IMR-90 (cell line): ENCODE measurements around the gene DNM3. TPM values are rescaled to one million over a fixed set of nuclear protein-coding genes. Genes with fewer than 3 reads are reported as not detected.
"Not testable (repeated sequence)": the region's sequence is repeated elsewhere in the genome, so short reads cannot be mapped to it uniquely, and the experiment has no call there.

ENCODE experiments used
- ATAC-seq: fragments of 200-7000 bp; cut with Tn5 transposase; 2 replicates; pipeline ENCODE4 v1.9.1; 2020; ENCODE audit warnings: low read depth, mild to moderate bottlenecking, moderate library complexity
- BruUV-seq: library from RNA; stranded (reverse); fragments of 400-500 nt; replicated peaks from 2 replicates; lab custom pipeline; 2021; lab: Mats Ljungman, UMichigan
- CTCF ChIA-PET: fragments of 300-600 bp; formaldehyde crosslinking; extraction: SDS; loops from one replicate; lab custom pipeline; 2021; ENCODE audit warnings: antibody characterized with exemption; lab: Yijun Ruan, JAX
- POLR2A ChIA-PET: fragments of 300-600 bp; sonication (Branson Sonifier 250); formaldehyde crosslinking; loops from one replicate; lab custom pipeline; 2022; ENCODE audit warnings: antibody characterized with exemption; ENCODE audit not compliant: unreplicated experiment; lab: Charles Lee
- DNase-seq: peaks from one replicate; pipeline ENCODE4 v3.0.0; 2013
- H2AFZ ChIP-seq: replicated peaks from 2 replicates; pipeline ENCODE3; 2013; ENCODE audit warnings: low read length, mild to moderate bottlenecking; ENCODE audit not compliant: poor library complexity
- H2AK5ac ChIP-seq: 2 replicates; pipeline ENCODE4 v1.6.1; 2013; ENCODE audit warnings: low read depth, low read length, inconsistent platforms
- H2AK9ac ChIP-seq: replicated peaks from 2 replicates; pipeline ENCODE3; 2013; ENCODE audit warnings: mild to moderate bottlenecking, low read depth, low read length, moderate library complexity; ENCODE audit not compliant: poor library complexity
- H2BK120ac ChIP-seq: 2 replicates; pipeline ENCODE4 v1.6.1; 2013; ENCODE audit warnings: low read depth, low read length, inconsistent platforms
- H2BK15ac ChIP-seq: 3 replicates; pipeline ENCODE4 v1.6.1; 2013; ENCODE audit warnings: low read depth, low read length, inconsistent platforms
- H2BK20ac ChIP-seq: 2 replicates; pipeline ENCODE4 v1.6.1; 2013; ENCODE audit warnings: low read depth, mild to moderate bottlenecking, inconsistent platforms, low read length, moderate library complexity
- H2BK5ac ChIP-seq: 2 replicates; pipeline ENCODE4 v1.6.1; 2013; ENCODE audit warnings: mild to moderate bottlenecking, low read depth, low read length, inconsistent platforms; ENCODE audit not compliant: poor library complexity, severe bottlenecking
- H3K14ac ChIP-seq: replicated peaks from 2 replicates; pipeline ENCODE4 v1.6.1; 2013; ENCODE audit warnings: low read depth, low read length, inconsistent platforms
- H3K18ac ChIP-seq: 2 replicates; pipeline ENCODE4 v1.6.1; 2013; ENCODE audit warnings: low read depth, low read length, control low read depth
- H3K23ac ChIP-seq: 2 replicates; pipeline ENCODE4 v1.6.1; 2013; ENCODE audit warnings: low read depth, low read length, inconsistent platforms
- H3K27ac ChIP-seq: 2 replicates; pipeline ENCODE4 v1.5.1; 2013; ENCODE audit warnings: mild to moderate bottlenecking, control low read depth, low read length; ENCODE audit not compliant: insufficient read depth
- H3K27me3 ChIP-seq: 2 replicates; pipeline ENCODE4 v1.6.1; 2013; ENCODE audit warnings: low read length; ENCODE audit not compliant: control insufficient read depth, insufficient read depth
- H3K36me3 ChIP-seq: 2 replicates; pipeline ENCODE4 v1.6.1; 2013; ENCODE audit warnings: low read length, mixed read lengths; ENCODE audit not compliant: control insufficient read depth, insufficient read depth
- H3K4ac ChIP-seq: 2 replicates; pipeline ENCODE4 v1.6.1; 2013; ENCODE audit warnings: low read depth, low read length, inconsistent platforms
- H3K4me1 ChIP-seq: 2 replicates; pipeline ENCODE4 v1.6.1; 2013; ENCODE audit warnings: low read length, mixed read lengths; ENCODE audit not compliant: control insufficient read depth, insufficient read depth
- H3K4me2 ChIP-seq: 2 replicates; pipeline ENCODE4 v1.6.1; 2013; ENCODE audit warnings: low read depth, mild to moderate bottlenecking, control low read depth, low read length, moderate library complexity
- H3K4me3 ChIP-seq: 2 replicates; pipeline ENCODE4 v1.5.1; 2013; ENCODE audit warnings: low read depth, mild to moderate bottlenecking, control low read depth, low read length, moderate library complexity; ENCODE audit not compliant: insufficient read depth
- H3K56ac ChIP-seq: 2 replicates; pipeline ENCODE4 v1.6.1; 2013; ENCODE audit warnings: low read length, inconsistent platforms; ENCODE audit not compliant: insufficient read depth; ENCODE audit errors: extremely low read depth
- H3K79me1 ChIP-seq, 2 experiments: 2 replicates each; pipeline ENCODE4 v1.6.1; 2013; ENCODE audit warnings: low read length in 2 of 2, inconsistent platforms in 1 of 2, low read depth in 1 of 2
- H3K9ac ChIP-seq: 2 replicates; pipeline ENCODE4 v1.6.1; 2013; ENCODE audit warnings: low read depth, low read length, control low read depth
- H3K9me1 ChIP-seq: 2 replicates; pipeline ENCODE4 v1.6.1; 2013; ENCODE audit warnings: low read length, inconsistent platforms; ENCODE audit not compliant: insufficient read depth
- H3K9me3 ChIP-seq: 2 replicates; pipeline ENCODE4 v1.6.1; 2013; ENCODE audit warnings: low read length; ENCODE audit not compliant: control insufficient read depth, insufficient read depth
- H4K20me1 ChIP-seq: 2 replicates; pipeline ENCODE4 v1.6.1; 2013; ENCODE audit warnings: low read length, inconsistent platforms; ENCODE audit not compliant: insufficient read depth
- H4K5ac ChIP-seq: 2 replicates; pipeline ENCODE4 v1.6.1; 2013; ENCODE audit warnings: mild to moderate bottlenecking, low read depth, low read length, control low read depth
- H4K8ac ChIP-seq, 2 experiments: 2 replicates each; pipeline ENCODE4 v1.6.1; 2013; ENCODE audit warnings: low read depth in 2 of 2, low read length in 2 of 2, control low read depth in 1 of 2, inconsistent platforms in 1 of 2
- H4K91ac ChIP-seq: 2 replicates; pipeline ENCODE4 v1.6.1; 2013; ENCODE audit warnings: low read depth, low read length, inconsistent platforms; ENCODE audit not compliant: insufficient read depth
- WGBS, 2 experiments: methylation state at CpG; one replicate each; pipeline versions ENCODE4 v1.1.5 to v1.1.7; 2013; ENCODE audit warnings: missing lambda C conversion rate in 2 of 2; ENCODE audit not compliant: insufficient read length in 1 of 2; ENCODE audit errors: extremely low coverage in 2 of 2; 5-methylcytosine and 5-hydroxymethylcytosine counted together
- dilution Hi-C: fragments of 300-500 bp; cut with HindIII; formaldehyde crosslinking; loops from one replicate; pipeline ENCODE4 v1.14.3; 2018; ENCODE audit warnings: low sequenced_read_pairs; ENCODE audit not compliant: unreplicated experiment
- in situ Hi-C: fragments of 300-500 bp; cut with MboI; formaldehyde crosslinking; loops from 3 replicates; pipeline ENCODE4 v1.14.3; 2019; ENCODE audit warnings: low sequenced_read_pairs, inconsistent platforms, mixed read lengths
- intact Hi-C: fragments of 100-400 bp; cut with micrococcal nuclease; formaldehyde crosslinking; loops from 2 replicates; pipeline ENCODE4 v1.10.0; 2022
- polyA plus RNA-seq, 3 experiments: library from polyadenylated mRNA; depleted of rRNA; stranded (reverse); fragments of >200 nt; gene quantifications; 2 replicates each; pipeline ENCODE4 v1.2.3, GENCODE V29; 2012; ENCODE audit warnings: low replicate concordance in 1 of 3
- total RNA-seq: library from RNA; depleted of rRNA; stranded (reverse); fragments of >200 nt; gene quantifications from 2 replicates; pipeline ENCODE4 v1.2.3, GENCODE V29; 2012

Gene DNM3
- total and polyA plus RNA-seq, 2 of the 4 experiments (the other 2 are of a cell fraction): 0.36 TPM

DNA sequence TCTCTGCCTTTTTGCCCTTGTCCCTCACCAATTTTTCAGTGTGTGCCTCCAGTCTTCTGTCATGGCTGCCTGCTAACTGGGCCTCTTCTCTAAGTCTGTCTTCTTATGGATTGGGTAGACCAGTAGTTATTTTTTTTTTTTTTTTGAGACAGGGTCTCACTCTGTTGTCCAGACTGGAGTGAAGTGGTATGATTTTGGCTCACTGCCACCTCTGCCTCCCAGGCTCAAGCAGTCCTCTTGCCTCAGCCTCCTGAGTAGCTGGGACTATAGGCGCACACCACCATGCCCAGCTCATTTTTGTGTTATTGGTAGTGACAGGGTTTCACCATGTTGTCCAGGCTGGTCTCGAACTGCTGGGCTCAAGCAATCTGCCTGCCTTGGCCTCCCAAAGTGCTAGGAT is 41.6 kb upstream of the DNM3 start:
- H4K20me1 ChIP-seq, H2BK120ac ChIP-seq, H3K56ac ChIP-seq, H4K8ac ChIP-seq, H3K27me3 ChIP-seq, ATAC-seq, H3K18ac ChIP-seq, H3K4me1 ChIP-seq, dilution Hi-C loops, H3K9me1 ChIP-seq, H3K9ac ChIP-seq, H3K27ac ChIP-seq, H3K9me3 ChIP-seq, H2AFZ ChIP-seq, H2BK5ac ChIP-seq, H3K14ac ChIP-seq, DNase-seq, H3K4me2 ChIP-seq, H2BK20ac ChIP-seq, H2AK9ac ChIP-seq, H3K4ac ChIP-seq, H3K23ac ChIP-seq, H2BK15ac ChIP-seq, H4K5ac ChIP-seq, POLR2A ChIA-PET, H3K4me3 ChIP-seq, BruUV-seq, H4K91ac ChIP-seq, H2AK5ac ChIP-seq: not testable (repeated sequence)
- WGBS, 2 experiments: 100% methylated on average over 1 of the region's 2 CpGs; no CpG with 5 or more reads in 1 of the 2 experiments
- in situ Hi-C loops (loop anchor here (25.0 kb wide), 1 partner anchor 613 kb away; the partner anchor contains the start of gene C1orf105), intact Hi-C loops (loop anchor here (5.0 kb wide), 2 partner anchors 152 to 603 kb away; no protein-coding TSS in a partner anchor)
- Histone ChIP-seq H3K79me1 (peaks cover 6 to 17% of the 10 kb centered on the region in 2 experiments; a peak in 3 of 4 replicates), H3K36me3 (peaks cover 16% of the 10 kb centered on the region)
- CTCF ChIA-PET: interaction anchor here (0.6 to 6.9 kb wide), 5 partner anchors 87 to 184 kb away, joined by 3 to 138 read pairs (median 4); no protein-coding TSS in a partner anchor
